KMS-11 (cell line): Measurements from ENCODE around the gene CASTOR1.

Experiments used
- H2AFZ ChIP-seq: fragments of 200-600 bp; sonication (generic); 2 replicates; pipeline ENCODE4 v1.6.1; 2016; ENCODE audit warnings: antibody characterized with exemption, mixed run types, low read depth
- H3K27ac ChIP-seq: fragments of 200-600 bp; sonication (generic); 2 replicates; pipeline ENCODE4 v1.6.1; 2016; ENCODE audit warnings: mild to moderate bottlenecking, mixed run types
- H3K27me3 ChIP-seq: fragments of 200-600 bp; sonication (generic); 2 replicates; pipeline ENCODE4 v1.6.1; 2017; ENCODE audit warnings: mild to moderate bottlenecking, low read depth, mixed run types, moderate library complexity; ENCODE audit not compliant: insufficient read depth
- H3K36me3 ChIP-seq: fragments of 200-600 bp; sonication (generic); 2 replicates; pipeline ENCODE4 v1.6.1; 2017; ENCODE audit warnings: mild to moderate bottlenecking, mixed run types; ENCODE audit not compliant: insufficient read depth
- H3K4me1 ChIP-seq: fragments of 200-600 bp; sonication (generic); 2 replicates; pipeline ENCODE4 v1.6.1; 2016; ENCODE audit warnings: mild to moderate bottlenecking, low read depth, mixed run types; ENCODE audit not compliant: poor library complexity, severe bottlenecking
- H3K4me2 ChIP-seq: fragments of 200-600 bp; sonication (generic); 2 replicates; pipeline ENCODE4 v1.7.0; 2016; ENCODE audit warnings: mild to moderate bottlenecking, mixed run types
- H3K4me3 ChIP-seq: fragments of 200-600 bp; sonication (generic); IDR thresholded peaks from 2 replicates; pipeline ENCODE4 v1.6.1; 2017; ENCODE audit warnings: low read depth, low read length, mixed read lengths; ENCODE audit not compliant: insufficient read depth
- H3K79me2 ChIP-seq: fragments of 200-600 bp; sonication (generic); 2 replicates; pipeline ENCODE4 v1.6.1; 2016; ENCODE audit warnings: low read depth, mixed run types; ENCODE audit not compliant: insufficient read depth
- H3K9ac ChIP-seq: fragments of 200-600 bp; sonication (generic); 2 replicates; pipeline ENCODE4 v1.6.1; 2016; ENCODE audit warnings: mild to moderate bottlenecking, mixed run types
- H4K20me1 ChIP-seq: fragments of 200-600 bp; sonication (generic); 2 replicates; pipeline ENCODE4 v1.6.1; 2016; ENCODE audit warnings: mild to moderate bottlenecking, mixed run types; ENCODE audit not compliant: insufficient read depth
- CTCF ChIP-seq: fragments of 200-600 bp; sonication (generic); conservative IDR thresholded peaks from 2 replicates; pipeline ENCODE4 v1.6.1; 2017; ENCODE audit warnings: low read depth, mild to moderate bottlenecking, antibody characterized with exemption, low read length, moderate library complexity, mixed read lengths

Gene CASTOR1

GRCh38 chr22:30254314-30254713, 35.0 kb downstream of the CASTOR1 start:
- Histone ChIP-seq H3K36me3 (no peaks in the 10 kb centered on the region), H3K27ac (no peak overlapping the region), H3K9ac (no peak overlapping the region), H4K20me1 (no peaks in the 10 kb centered on the region), H3K27me3 (peaks cover under 1% of the 10 kb centered on the region; the same call in 1 of the 2 replicates), H3K4me3 (no peak overlapping the region), H3K4me1 (no peaks in the 10 kb centered on the region), H2AFZ (no peak overlapping the region), H3K4me2 (no peak overlapping the region), H3K79me2 (no peaks in the 10 kb centered on the region)
- no peak for TF ChIP-seq CTCF

GRCh38 chr22:30253205-30253852, 36.0 kb downstream of the CASTOR1 start:
- Histone ChIP-seq H3K27me3 (peaks cover 5% of the 10 kb centered on the region), H3K27ac (no peak overlapping the region), H2AFZ (no peak overlapping the region), H3K79me2 (no peaks in the 10 kb centered on the region), H3K4me2 (no peak overlapping the region), H3K4me1 (no peaks in the 10 kb centered on the region), H3K36me3 (no peaks in the 10 kb centered on the region), H3K9ac (no peak overlapping the region), H4K20me1 (no peaks in the 10 kb centered on the region), H3K4me3 (no peak overlapping the region)
- no peak for TF ChIP-seq CTCF

GRCh38 chr22:30252411-30253204, 36.7 kb downstream of the CASTOR1 start:
- Histone ChIP-seq H3K79me2 (no peaks in the 10 kb centered on the region), H2AFZ (no peak overlapping the region), H3K4me1 (no peaks in the 10 kb centered on the region), H3K36me3 (no peaks in the 10 kb centered on the region), H3K27me3 (peaks cover 10% of the 10 kb centered on the region), H3K9ac (no peak overlapping the region), H4K20me1 (no peaks in the 10 kb centered on the region), H3K27ac (no peak overlapping the region), H3K4me3 (no peak overlapping the region), H3K4me2 (no peak overlapping the region)
- TF ChIP-seq CTCF, result no peak

- Histone ChIP-seq H2AFZ (no peak overlapping the region), H3K27ac (no peak overlapping the region), H4K20me1 (no peaks in the 10 kb centered on the region), H3K36me3 (no peaks in the 10 kb centered on the region), H3K79me2 (no peaks in the 10 kb centered on the region), H3K9ac (no peak overlapping the region), H3K4me2 (no peak overlapping the region), H3K27me3 (peaks cover 19% of the 10 kb centered on the region), H3K4me3 (no peak overlapping the region), H3K4me1 (no peaks in the 10 kb centered on the region)
- no peak for TF ChIP-seq CTCF
These were observed 37.6 kb downstream of the CASTOR1 start for GRCh38 chr22:30251711-30252110.
